ENCODE measurements around the gene LGI2.

DNA sequence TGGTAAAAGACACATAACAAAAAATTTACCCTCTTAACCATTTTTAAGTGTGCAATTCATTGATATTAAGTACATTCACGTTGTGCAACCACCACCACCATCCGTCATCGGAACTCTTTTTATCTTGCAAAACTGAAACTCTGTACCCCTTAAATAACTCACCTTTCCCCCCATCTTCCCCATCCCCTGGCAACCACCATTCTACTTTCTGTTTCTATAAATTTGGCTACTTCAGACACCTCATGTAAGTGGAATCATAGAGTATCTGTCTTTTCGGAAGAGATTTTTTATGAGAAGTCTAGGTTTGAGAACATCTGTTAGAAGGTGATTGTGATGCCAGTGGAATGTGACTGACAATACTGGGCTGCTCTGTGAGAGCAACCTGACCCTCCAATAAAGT, 78.1 kb downstream of the LGI2 start:
- TF ChIP-seq, protein P1, sequence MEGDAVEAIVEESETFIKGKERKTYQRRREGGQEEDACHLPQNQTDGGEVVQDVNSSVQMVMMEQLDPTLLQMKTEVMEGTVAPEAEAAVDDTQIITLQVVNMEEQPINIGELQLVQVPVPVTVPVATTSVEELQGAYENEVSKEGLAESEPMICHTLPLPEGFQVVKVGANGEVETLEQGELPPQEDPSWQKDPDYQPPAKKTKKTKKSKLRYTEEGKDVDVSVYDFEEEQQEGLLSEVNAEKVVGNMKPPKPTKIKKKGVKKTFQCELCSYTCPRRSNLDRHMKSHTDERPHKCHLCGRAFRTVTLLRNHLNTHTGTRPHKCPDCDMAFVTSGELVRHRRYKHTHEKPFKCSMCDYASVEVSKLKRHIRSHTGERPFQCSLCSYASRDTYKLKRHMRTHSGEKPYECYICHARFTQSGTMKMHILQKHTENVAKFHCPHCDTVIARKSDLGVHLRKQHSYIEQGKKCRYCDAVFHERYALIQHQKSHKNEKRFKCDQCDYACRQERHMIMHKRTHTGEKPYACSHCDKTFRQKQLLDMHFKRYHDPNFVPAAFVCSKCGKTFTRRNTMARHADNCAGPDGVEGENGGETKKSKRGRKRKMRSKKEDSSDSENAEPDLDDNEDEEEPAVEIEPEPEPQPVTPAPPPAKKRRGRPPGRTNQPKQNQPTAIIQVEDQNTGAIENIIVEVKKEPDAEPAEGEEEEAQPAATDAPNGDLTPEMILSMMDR (IDR thresholded peaks at IDR 0.05), result no peak
- no peak for TF ChIP-seq EZH2 (IDR thresholded peaks at IDR 0.05)
- TF ChIP-seq EZH2phosphoT487 (IDR thresholded peaks at IDR 0.05), result no peak
